ENCODE data around the gene PTPRN.
"Not testable (repeated sequence)": the region's sequence is repeated elsewhere in the genome, so short reads cannot be mapped to it uniquely, and the experiment has no call there.

Gene PTPRN

GRCh38 chr2:219261024-219261855 is 48.0 kb downstream of the PTPRN start:
- no peak overlapping the region for H3K4me3 ChIP-seq (replicated peaks in 1 of 2; ENCODE audit: low read depth in 2 of 2, low read length in 2 of 2)
- no peak for DNase-seq (ENCODE audit: low read depth in 2 of 2)
- no peak for TF ChIP-seq CTCF (IDR thresholded peaks at IDR 0.05; ENCODE audit: low read depth, low read length)

- not testable (repeated sequence) for DNase-seq (ENCODE audit: low read depth in 2 of 2); H3K4me3 ChIP-seq (replicated peaks in 1 of 2; ENCODE audit: low read depth in 2 of 2, low read length in 2 of 2)
These were observed 50.3 kb downstream of the PTPRN start for GRCh38 chr2:219258942-219259341.

GRCh38 chr2:219254590-219255201 is 54.5 kb downstream of the PTPRN start:
- TF ChIP-seq CTCF (IDR thresholded peaks at IDR 0.05; ENCODE audit: low read depth, low read length), result no peak
- H3K4me3 ChIP-seq (replicated peaks in 1 of 2; ENCODE audit: low read depth in 2 of 2, low read length in 2 of 2), result peak overlapping the region in 1 of 2 donors; percentile 62
- peak in 1 of 2 donors; percentile 58 for DNase-seq (ENCODE audit: low read depth in 2 of 2)

- peak; percentile 46 to 70 for DNase-seq (ENCODE audit: low read depth in 2 of 2)
- TF ChIP-seq CTCF (IDR thresholded peaks at IDR 0.05; ENCODE audit: low read depth, low read length), result no peak
- H3K4me3 ChIP-seq (replicated peaks in 1 of 2; ENCODE audit: low read depth in 2 of 2, low read length in 2 of 2), result peak within 1 kb of the TSS; percentile 62 to 76
These were observed 55.2 kb downstream of the PTPRN start, which contains the start of gene TUBA4A for GRCh38 chr2:219253753-219254589. TSS of gene TUBA4A (minus strand) at chr2:219253918. CDS start at chr2:219253858, 60 bp downstream.

- H3K4me3 ChIP-seq (replicated peaks in 1 of 2; ENCODE audit: low read depth in 2 of 2, low read length in 2 of 2), result peak within 1 kb of the TSS; percentile 62 to 76
- DNase-seq (ENCODE audit: low read depth in 2 of 2), result peak; percentile 26 to 41
- no peak for TF ChIP-seq CTCF (IDR thresholded peaks at IDR 0.05; ENCODE audit: low read depth, low read length)
These were observed 56.1 kb downstream of the PTPRN start, which contains the start of gene TUBA4B for GRCh38 chr2:219252900-219253752. TSS of gene TUBA4B (plus strand) at chr2:219253243. CDS start at chr2:219253408, 165 bp downstream.

GRCh38 chr2:219252570-219252899 is 56.7 kb downstream of the PTPRN start:
- no peak for TF ChIP-seq CTCF (IDR thresholded peaks at IDR 0.05; ENCODE audit: low read depth, low read length)
- DNase-seq (ENCODE audit: low read depth in 2 of 2), result no peak
- H3K4me3 ChIP-seq (replicated peaks in 1 of 2; ENCODE audit: low read depth in 2 of 2, low read length in 2 of 2), result peak overlapping the region; percentile 62 to 76

Data from cardiac fibroblast (primary cell).